22Rv1 (cell line): ENCODE data around the gene PIK3R3.

Experiments used
- ZFX ChIP-seq: fragments of 450-650 bp; IDR thresholded peaks from 2 replicates; pipeline ENCODE4 v1.6.1; 2017; ENCODE audit warnings: antibody characterized with exemption, borderline replicate concordance
- TF ChIP-seq, protein P1 (sequence below): fragments of 450-650 bp; IDR thresholded peaks from 2 replicates; pipeline ENCODE4 v1.5.1; 2017; ENCODE audit warnings: mild to moderate bottlenecking

DNA sequence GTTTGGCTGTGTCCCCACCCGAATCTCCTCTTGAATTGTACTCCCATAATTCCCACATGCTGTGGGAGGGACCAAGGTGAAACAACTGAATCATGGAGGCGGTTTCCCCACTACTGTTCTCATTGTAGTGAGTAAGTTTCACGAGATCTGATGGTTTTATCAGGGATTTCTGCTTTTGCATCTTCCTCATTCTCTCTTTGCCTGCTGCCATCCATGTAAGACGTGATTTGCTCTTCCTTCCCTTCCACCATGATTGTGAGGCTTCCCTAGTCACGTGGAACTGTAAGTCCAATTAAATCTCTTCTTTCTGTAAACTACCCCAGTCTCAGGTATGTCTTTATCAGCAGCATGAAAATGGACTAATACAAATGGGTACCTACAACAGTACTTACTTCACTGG lies 73.5 kb downstream of the PIK3R3 start:
- TF ChIP-seq, protein P1, sequence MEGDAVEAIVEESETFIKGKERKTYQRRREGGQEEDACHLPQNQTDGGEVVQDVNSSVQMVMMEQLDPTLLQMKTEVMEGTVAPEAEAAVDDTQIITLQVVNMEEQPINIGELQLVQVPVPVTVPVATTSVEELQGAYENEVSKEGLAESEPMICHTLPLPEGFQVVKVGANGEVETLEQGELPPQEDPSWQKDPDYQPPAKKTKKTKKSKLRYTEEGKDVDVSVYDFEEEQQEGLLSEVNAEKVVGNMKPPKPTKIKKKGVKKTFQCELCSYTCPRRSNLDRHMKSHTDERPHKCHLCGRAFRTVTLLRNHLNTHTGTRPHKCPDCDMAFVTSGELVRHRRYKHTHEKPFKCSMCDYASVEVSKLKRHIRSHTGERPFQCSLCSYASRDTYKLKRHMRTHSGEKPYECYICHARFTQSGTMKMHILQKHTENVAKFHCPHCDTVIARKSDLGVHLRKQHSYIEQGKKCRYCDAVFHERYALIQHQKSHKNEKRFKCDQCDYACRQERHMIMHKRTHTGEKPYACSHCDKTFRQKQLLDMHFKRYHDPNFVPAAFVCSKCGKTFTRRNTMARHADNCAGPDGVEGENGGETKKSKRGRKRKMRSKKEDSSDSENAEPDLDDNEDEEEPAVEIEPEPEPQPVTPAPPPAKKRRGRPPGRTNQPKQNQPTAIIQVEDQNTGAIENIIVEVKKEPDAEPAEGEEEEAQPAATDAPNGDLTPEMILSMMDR: no peak
- no peak for TF ChIP-seq ZFX
